Left ventricle myocardium inferior (tissue), 1 donor: ENCODE data around the gene MYH3. TPM values are rescaled to one million over a fixed set of nuclear protein-coding genes. Genes with fewer than 3 reads are reported as not detected.

ENCODE experiments used
- DNase-seq: peaks from one replicate; pipeline ENCODE4 v3.0.0-alpha.2; 2020
- H3K27ac ChIP-seq: fragments of 200-600 bp; replicated peaks from 2 replicates; pipeline ENCODE4 v1.8.0; 2021
- H3K27me3 ChIP-seq: fragments of 200-600 bp; 2 replicates; pipeline ENCODE4 v1.8.0; 2021; ENCODE audit warnings: low read depth
- H3K36me3 ChIP-seq: fragments of 200-600 bp; 2 replicates; pipeline ENCODE4 v1.8.0; 2021
- H3K4me1 ChIP-seq: fragments of 200-600 bp; 2 replicates; pipeline ENCODE4 v1.8.0; 2021
- H3K4me3 ChIP-seq: fragments of 200-600 bp; 2 replicates; pipeline ENCODE4 v1.8.0; 2021; ENCODE audit warnings: mild to moderate bottlenecking, moderate library complexity
- H3K9me3 ChIP-seq: fragments of 200-600 bp; replicated peaks from 2 replicates; pipeline ENCODE4 v1.8.0; 2021
- intact Hi-C: fragments of 100-400 bp; cut with micrococcal nuclease; formaldehyde crosslinking; loops from one replicate; pipeline ENCODE4 v1.11.0; 2022
- total RNA-seq: library from RNA; stranded (reverse); fragmentation: NEBNext Ultra II Directional; extraction: Animal tissue kit (Norgen Biotek cat#: 25700); gene quantifications from one replicate; pipeline ENCODE4 v1.2.1, GENCODE V29; 2021
- TF ChIP-seq, protein P1 (sequence below): fragments of 200-600 bp; IDR thresholded peaks from 2 replicates; pipeline ENCODE4 v1.8.0; 2021; ENCODE audit warnings: antibody characterized with exemption, mild to moderate bottlenecking, borderline replicate concordance
- donor health status: DM: no; HTN: yes; CAD: no; lungs with severe emphysema.

Gene MYH3
- total RNA-seq, 1 donor from 2014 or later = 0.88 TPM

DNA sequence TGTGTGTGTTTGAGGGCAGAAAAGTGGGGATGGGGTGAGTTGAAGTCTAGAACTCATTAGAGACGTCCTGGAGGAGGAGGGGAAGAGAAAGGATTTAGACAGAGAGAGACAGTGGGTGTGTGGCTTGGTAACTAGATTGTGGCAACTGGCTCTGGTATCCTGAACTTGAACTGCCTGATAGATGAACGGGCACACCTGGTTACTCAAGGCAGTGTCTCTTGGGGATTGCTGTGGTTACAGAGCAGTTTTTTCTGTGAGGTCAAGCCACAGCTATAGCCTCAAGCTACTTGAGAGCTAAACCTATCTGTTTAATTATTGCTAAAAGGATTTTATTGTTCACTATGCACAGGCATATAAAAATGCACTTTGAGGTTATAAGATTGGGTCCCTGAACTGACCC lies 77.8 kb downstream of the MYH3 start:
- TF ChIP-seq, protein P1, sequence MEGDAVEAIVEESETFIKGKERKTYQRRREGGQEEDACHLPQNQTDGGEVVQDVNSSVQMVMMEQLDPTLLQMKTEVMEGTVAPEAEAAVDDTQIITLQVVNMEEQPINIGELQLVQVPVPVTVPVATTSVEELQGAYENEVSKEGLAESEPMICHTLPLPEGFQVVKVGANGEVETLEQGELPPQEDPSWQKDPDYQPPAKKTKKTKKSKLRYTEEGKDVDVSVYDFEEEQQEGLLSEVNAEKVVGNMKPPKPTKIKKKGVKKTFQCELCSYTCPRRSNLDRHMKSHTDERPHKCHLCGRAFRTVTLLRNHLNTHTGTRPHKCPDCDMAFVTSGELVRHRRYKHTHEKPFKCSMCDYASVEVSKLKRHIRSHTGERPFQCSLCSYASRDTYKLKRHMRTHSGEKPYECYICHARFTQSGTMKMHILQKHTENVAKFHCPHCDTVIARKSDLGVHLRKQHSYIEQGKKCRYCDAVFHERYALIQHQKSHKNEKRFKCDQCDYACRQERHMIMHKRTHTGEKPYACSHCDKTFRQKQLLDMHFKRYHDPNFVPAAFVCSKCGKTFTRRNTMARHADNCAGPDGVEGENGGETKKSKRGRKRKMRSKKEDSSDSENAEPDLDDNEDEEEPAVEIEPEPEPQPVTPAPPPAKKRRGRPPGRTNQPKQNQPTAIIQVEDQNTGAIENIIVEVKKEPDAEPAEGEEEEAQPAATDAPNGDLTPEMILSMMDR = no peak
- H3K4me3 ChIP-seq = no peak overlapping the region
- no peaks in the 10 kb centered on the region for H3K4me1 ChIP-seq
- no peaks in the 10 kb centered on the region for H3K9me3 ChIP-seq
- no peak overlapping the region for H3K27ac ChIP-seq
- DNase-seq = no peak
- intact Hi-C loops = no loop called here
- no peaks in the 10 kb centered on the region for H3K36me3 ChIP-seq
- peaks cover under 1% of the 10 kb centered on the region for H3K27me3 ChIP-seq

Other genes starting within 250 kb of the MYH3 start
- not detected for gene MYH8, start 235.4 kb downstream of the MYH3 start, total RNA-seq
- not detected for gene MYH4, start 187.8 kb downstream of the MYH3 start, total RNA-seq
- 0.14 TPM for gene MYH1, start 138.8 kb downstream of the MYH3 start, total RNA-seq
- 0.33 TPM for gene MYH2, start 107.7 kb downstream of the MYH3 start, total RNA-seq
- gene SCO1, start 40.2 kb upstream of the MYH3 start, total RNA-seq = 36.8 TPM
- gene ADPRM, start 40.3 kb upstream of the MYH3 start, total RNA-seq = 4.2 TPM
- gene TMEM220, start 72.7 kb upstream of the MYH3 start, total RNA-seq = 6.4 TPM
- gene TMEM238L, start 146.8 kb upstream of the MYH3 start, total RNA-seq = not detected
- not detected for gene PIRT, start 180.8 kb upstream of the MYH3 start, total RNA-seq